ENCODE measurements around the gene NUP62. TPM values are rescaled to one million over a fixed set of nuclear protein-coding genes. Genes with fewer than 3 reads are reported as not detected.

NUP62 gene
- total and polyA plus RNA-seq, 2 of the 4 experiments (the other 2 are of a cell fraction) = 21.3 to 29.7 TPM

- ChIA-PET CTCF (no interaction called here), POLR2A (ENCODE audit: unreplicated experiment) (interaction anchor here (0.5 to 1.0 kb wide), 3 partner anchors 57 to 64 kb away, joined by 3 to 7 read pairs (median 4); no protein-coding TSS in a partner anchor)
- WGBS, 2 experiments (ENCODE audit: extremely low coverage in 2 of 2, insufficient read length in 1 of 2) = 2% methylated on average over 48 of the region's 67 CpGs; no CpG with 5 or more reads in 1 of the 2 experiments
- BruUV-seq (replicated peaks) = TSS peak; percentile 61
- H3K4ac ChIP-seq (ENCODE audit: low read depth, low read length) = peak overlapping the region; percentile 99
- no peak for TF ChIP-seq ELK1 (IDR thresholded peaks at IDR 0.05; ENCODE audit: borderline replicate concordance, low read depth, low read length)
- TF ChIP-seq MAZ (IDR thresholded peaks at IDR 0.05; ENCODE audit: borderline replicate concordance, low read depth, low read length) = peak; percentile 52; the same call in 1 of the 2 replicates
- peak; percentile 99 for TF ChIP-seq RFX5 (IDR thresholded peaks at IDR 0.05; ENCODE audit: low read depth, low read length)
- H3K14ac ChIP-seq (replicated peaks; ENCODE audit: low read depth, low read length) = peak overlapping the region; percentile 98
- peak overlapping the region; percentile 17; the same call in 1 of the 2 replicates for H3K18ac ChIP-seq (ENCODE audit: low read depth, low read length)
- H2AK5ac ChIP-seq (ENCODE audit: low read depth, low read length) = peak overlapping the region; percentile 100
- H3K4me3 ChIP-seq (ENCODE audit: insufficient read depth, low read depth, low read length) = peak overlapping the region; percentile 43
- DNase-seq (peak; percentile 100), ATAC-seq (ENCODE audit: low read depth) (peak; percentile 81)
- peak overlapping the region; percentile 99 for H4K5ac ChIP-seq (ENCODE audit: low read depth, low read length)
- H3K23ac ChIP-seq (ENCODE audit: low read depth, low read length) = peak overlapping the region; percentile 94
- peak overlapping the region; percentile 94 for H2AK9ac ChIP-seq (replicated peaks; ENCODE audit: low read depth, low read length, poor library complexity)
- peak overlapping the region; percentile 84 to 98 for H4K8ac ChIP-seq (ENCODE audit: low read depth in 2 of 2, low read length in 2 of 2)
- peaks cover 7% of the 10 kb centered on the region for H3K36me3 ChIP-seq (ENCODE audit: control insufficient read depth, insufficient read depth, low read length)
- H3K27me3 ChIP-seq (ENCODE audit: control insufficient read depth, insufficient read depth, low read length) = no peaks in the 10 kb centered on the region
- peak overlapping the region; percentile 66 for H3K9ac ChIP-seq (ENCODE audit: low read depth, low read length)
- H2AFZ ChIP-seq (replicated peaks; ENCODE audit: low read length, poor library complexity) = peak overlapping the region; percentile 97
- peak overlapping the region; percentile 64 for H2BK120ac ChIP-seq (ENCODE audit: low read depth, low read length)
- peaks cover 18 to 60% of the 10 kb centered on the region in 2 experiments for H3K79me1 ChIP-seq (ENCODE audit: low read depth in 1 of 2, low read length in 2 of 2)
- intact Hi-C loops (cut with micrococcal nuclease) = no loop called here
- dilution Hi-C loops (cut with HindIII; ENCODE audit: low sequenced_read_pairs, unreplicated experiment) = no loop called here
- H3K56ac ChIP-seq (ENCODE audit: extremely low read depth, insufficient read depth, low read length) = peak overlapping the region; percentile 14; the same call in 1 of the 2 replicates
- H3K4me2 ChIP-seq (ENCODE audit: low read depth, low read length) = peak overlapping the region; percentile 94
- peak overlapping the region; percentile 74 for H2BK5ac ChIP-seq (ENCODE audit: low read depth, low read length, poor library complexity, severe bottlenecking)
- H4K20me1 ChIP-seq (ENCODE audit: insufficient read depth, low read length) = peaks cover 6% of the 10 kb centered on the region
- H2BK15ac ChIP-seq (ENCODE audit: low read depth, low read length) = no peak overlapping the region; the same call in 2 of the 3 replicates
- peaks cover 7% of the 10 kb centered on the region for H3K4me1 ChIP-seq (ENCODE audit: control insufficient read depth, insufficient read depth, low read length)
- H3K9me1 ChIP-seq (ENCODE audit: insufficient read depth, low read length) = peaks cover 10% of the 10 kb centered on the region
- in situ Hi-C loops (cut with MboI; ENCODE audit: low sequenced_read_pairs) = no loop called here
- H2BK20ac ChIP-seq (ENCODE audit: low read depth, low read length) = no peak overlapping the region
- H4K91ac ChIP-seq (ENCODE audit: insufficient read depth, low read depth, low read length) = peak overlapping the region; percentile 72
- peak overlapping the region; percentile 74 for H3K27ac ChIP-seq (ENCODE audit: insufficient read depth, low read length)
- H3K9me3 ChIP-seq (ENCODE audit: control insufficient read depth, insufficient read depth, low read length) = no peaks in the 10 kb centered on the region
Observed at GRCh38 chr19:49869484-49870308, 59.6 kb downstream of the NUP62 start.
